GM19324 (cell line): Measurements from ENCODE around the gene ITGB7.
"Not testable (repeated sequence)": the region's sequence is repeated elsewhere in the genome, so short reads cannot be mapped to it uniquely, and the experiment has no call there.

Source experiments
- ATAC-seq: cut with Tn5 transposase; IDR thresholded peaks from one replicate; pipeline ENCODE4 v1.9.1; 2021; ENCODE audit warnings: mild to moderate bottlenecking, moderate library complexity; ENCODE audit not compliant: unreplicated experiment, low FRiP score

The ITGB7 gene

DNA sequence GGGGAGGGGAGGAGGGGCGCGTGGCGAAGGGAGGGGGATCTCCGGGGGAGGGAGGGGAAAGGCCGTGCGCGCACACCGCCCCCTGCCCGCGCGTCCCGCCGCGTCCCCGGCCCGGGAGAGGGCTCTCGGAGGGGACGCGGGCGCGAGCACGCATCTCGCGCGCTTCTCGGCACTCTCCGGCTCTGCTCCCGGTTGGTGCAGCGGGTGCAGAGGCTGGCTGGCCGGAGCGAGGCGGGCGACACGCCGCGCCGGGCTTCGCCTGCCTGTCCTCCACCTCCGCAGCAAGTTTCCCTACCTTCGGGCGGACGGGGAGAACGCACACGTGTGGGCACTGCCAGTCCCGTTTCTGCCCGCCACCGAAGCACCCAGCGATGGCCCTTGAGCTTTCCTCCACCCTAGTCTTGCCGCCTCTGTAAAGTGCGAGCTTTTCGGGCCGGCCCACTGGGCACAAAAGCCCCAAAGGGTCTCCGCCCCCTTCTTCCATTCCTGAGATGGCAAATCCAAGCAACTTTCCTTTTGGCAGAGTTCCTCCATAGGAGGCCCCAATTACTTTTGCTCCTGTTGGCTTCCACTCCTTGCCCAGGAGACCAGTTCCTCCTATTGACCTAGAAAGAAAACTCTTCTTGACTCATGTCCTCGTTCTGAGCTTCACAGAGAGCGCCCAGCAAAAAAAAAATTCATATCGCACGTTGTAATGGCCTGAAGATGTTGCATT lies 26.0 kb downstream of the ITGB7 start:
- ATAC-seq, result peak; percentile 42

DNA sequence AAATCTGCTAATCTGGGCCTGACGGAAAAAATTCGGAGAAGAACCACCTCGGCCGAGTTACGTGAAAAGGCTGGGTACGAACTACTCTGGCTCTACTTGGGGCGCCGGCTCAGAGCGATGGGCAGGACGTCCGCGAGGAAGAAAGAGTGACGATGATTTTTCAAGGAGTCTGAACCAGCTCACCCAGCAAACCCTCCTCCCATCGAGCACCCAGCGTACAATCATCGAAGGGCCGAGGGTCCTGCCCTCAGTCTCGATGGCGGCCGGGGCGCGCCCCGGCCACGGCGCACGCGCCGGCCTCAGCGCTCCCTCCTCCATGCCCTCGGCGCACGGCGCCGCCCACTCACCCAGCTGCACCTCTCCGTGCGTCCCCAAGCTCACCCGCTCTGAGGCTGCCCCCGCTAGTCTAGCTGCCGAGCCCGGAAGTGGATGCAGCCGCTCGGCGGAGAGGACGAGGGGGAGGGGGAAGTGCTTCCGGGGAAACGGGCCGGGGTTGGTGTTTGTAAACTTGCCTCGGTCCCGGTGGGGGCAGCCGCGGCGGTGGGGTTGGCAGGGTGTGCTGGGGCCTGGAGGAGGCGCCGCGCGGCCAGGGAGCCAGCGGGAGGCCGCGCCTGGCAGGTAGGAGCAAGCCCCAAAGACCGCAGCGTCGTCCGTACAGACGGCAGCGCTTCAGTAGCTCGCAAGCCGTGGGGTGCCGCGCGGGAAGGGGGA lies 26.7 kb downstream of the ITGB7 start, which contains the start of the genes CSAD and ZNF740:
Gene CSAD (minus strand): TSS at position 706 of the 711 bp plus-strand sequence. CDS start 7,455 bp downstream, outside the sequence.
Gene ZNF740 (plus strand): TSS at position 503 of the 711 bp plus-strand sequence. CDS start 1,262 bp downstream, outside the sequence.
- ATAC-seq, result peak; percentile 98

DNA sequence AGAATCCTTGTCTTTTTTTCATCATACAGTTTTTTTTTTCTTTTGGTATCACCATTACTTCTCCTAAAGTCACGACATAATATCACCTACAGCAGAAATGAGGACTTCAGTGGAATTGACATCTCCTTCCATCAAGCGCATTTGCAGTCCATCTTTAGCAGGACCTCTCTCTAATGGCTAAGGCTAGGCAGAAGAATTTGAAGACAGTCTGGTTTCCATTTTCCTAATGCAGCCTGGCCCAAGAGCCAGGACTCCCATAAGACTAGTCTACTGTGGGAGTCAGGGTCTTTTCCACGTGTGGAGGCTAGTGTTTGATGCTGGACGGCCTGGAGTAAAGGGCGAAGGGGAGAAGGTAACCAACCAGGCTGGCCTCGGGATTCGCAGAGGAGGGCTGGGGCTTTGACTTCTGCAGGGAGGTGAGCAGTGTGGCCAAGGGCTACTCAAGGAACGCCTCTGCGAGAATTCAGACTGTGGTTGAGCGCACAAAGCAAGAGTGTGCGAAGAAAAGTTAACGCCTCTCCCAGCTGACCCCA lies 27.3 kb downstream of the ITGB7 start:
- peak; percentile 1 for ATAC-seq

- not testable (repeated sequence) for ATAC-seq
These were observed 28.2 kb downstream of the ITGB7 start for GRCh38 chr12:53178803-53179202.

DNA sequence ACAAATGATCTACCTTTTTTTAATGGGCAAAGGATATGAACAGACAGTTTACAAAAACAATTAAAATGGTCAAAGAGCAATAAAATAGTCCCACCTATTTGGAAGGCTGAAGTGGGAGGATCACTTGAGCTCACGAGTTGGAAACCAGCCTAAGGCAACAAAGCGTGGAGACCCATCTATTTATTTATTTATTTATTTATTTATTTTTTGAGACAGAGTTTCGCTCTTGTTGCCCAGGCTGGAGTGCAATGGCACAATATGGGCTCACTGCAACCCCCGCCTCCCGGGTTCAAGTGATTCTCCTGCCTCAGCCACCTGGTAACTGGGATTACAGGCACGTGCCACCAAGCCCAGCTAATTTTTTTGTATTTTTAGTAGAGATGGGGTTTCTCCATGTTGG lies 29.6 kb downstream of the ITGB7 start:
- ATAC-seq, result not testable (repeated sequence)

GRCh38 chr12:53176750-53177149 lies 30.3 kb downstream of the ITGB7 start:
- ATAC-seq, result no peak

DNA sequence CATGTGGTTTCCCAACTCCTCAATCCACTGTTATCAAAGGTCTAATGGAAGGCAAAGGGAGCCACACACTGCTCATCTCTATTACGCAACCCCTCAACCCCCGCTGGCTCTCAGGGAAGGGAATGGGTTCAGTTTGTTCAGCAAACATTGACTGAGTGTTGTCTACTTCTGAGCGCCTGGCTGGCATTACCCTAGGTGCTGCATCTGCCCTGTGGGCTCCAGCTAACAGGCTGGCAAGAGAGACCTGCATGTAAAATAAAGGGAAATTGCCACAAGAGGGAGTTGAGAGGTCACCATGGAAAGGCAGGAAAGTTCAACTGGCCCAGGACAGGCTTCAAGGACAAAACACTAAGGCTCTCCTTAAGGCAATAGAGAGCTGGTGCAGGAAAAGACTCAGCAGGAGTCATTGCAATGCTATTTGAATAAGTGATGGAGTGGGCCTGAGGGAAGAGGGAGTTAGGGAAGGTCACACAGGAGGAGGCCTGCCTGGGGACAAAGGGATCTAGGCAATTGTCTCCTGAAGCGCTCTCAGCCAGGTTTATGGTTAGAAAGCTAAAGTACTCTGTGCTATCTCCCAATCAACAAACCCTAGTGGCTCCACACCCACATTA lies 32.1 kb downstream of the ITGB7 start:
- no peak for ATAC-seq

DNA sequence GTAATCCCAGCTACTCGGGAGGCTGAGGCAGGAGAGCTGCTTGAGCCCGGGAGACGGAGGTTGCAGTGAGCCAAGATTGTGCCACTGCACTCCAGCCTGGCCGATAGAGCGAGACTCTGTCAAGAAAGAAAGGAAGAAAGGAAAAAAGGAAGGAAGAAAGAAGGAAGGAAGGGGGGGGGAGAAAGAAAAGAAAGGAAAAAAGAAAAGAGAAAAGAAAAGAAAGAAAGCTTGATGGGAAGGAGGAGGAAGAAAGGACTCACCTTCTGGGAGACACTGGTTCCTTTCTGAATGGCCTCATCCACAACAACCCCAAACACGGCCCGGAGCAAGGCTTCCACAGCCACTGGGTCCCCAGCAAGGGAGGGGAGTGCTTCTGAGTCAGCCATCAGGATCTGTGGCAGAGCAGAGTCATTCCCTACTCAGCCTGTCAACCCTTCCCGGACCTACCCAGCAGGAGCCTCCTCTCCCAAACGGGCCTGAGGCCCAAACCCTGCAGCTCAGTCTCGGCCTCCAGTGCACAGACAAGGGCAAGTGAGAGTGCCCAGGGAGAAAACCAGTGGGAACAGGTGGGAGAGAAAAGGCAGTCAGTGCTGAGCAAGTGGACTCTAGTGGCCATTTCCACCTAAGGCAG lies 33.9 kb downstream of the ITGB7 start:
- ATAC-seq, result no peak

DNA sequence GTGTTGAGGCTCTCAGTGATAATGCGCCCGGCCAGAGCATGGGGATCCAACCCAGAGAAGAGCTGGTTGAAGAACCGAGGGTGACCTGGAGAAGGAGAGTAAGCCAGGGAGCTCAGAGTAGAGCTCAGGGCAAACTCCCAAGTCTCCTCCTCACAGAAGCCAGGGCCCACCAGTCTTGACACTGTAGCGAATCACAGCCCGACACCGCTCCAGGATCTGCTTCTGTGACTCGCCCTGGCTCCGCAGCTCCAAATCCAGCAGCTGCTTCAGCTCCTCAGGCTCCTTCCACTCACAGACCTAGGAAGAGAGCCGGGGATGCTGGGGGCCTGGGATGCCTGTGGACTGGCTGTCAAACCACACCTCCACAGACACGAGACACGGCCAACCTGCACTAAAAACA lies 34.7 kb downstream of the ITGB7 start:
- ATAC-seq, result no peak

DNA sequence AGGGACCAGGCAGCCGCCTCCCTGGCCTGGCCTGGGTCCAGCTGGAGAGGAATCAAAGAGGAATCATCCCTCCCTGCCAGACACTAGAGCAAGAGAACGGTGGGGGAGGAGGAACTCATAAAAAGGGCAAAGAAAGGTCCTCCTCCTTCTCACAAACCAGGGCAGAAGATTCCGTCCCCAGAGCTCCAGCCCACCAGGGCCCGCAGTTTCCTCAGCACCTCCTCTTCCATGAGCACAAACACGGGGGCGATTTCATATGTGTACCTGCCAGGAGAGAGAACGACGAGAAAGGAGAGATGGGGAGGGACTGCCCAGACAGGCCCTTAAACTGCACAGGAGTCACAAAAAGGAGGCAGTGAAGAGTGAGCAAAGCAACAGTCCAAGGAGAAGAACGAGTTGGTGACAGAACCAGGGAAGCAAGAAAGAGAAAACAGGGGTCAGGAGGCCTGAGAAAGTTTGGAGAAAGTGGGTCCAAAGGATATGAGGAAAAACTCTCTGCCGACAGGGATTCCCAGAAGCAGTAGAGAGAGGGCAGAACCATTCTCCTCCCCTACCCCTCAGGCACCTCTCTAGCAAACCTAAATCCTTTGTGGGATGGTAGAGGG lies 35.2 kb downstream of the ITGB7 start:
- ATAC-seq, result no peak

- ATAC-seq, result no peak
These were observed 36.0 kb downstream of the ITGB7 start for GRCh38 chr12:53170876-53171724.

DNA sequence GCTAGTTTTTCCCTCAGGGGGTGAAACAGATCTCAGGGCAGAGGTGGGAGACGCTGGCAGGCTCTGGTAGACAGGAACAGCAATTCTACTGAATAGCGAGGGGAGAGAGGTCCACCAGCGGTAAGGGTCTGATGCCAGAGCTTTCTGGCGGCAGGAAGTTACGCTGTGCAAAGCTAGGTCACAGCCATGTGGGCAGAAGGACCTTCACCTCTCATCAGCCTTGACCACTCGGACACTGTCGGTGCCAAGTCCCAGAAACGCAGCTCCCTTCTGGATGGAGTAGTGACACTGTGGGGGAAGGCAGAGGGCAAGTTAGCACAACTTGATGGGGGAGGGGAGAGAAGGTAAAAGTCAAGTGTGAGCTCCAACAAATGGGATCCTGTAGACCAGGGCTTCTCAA lies 36.8 kb downstream of the ITGB7 start:
- no peak for ATAC-seq

DNA sequence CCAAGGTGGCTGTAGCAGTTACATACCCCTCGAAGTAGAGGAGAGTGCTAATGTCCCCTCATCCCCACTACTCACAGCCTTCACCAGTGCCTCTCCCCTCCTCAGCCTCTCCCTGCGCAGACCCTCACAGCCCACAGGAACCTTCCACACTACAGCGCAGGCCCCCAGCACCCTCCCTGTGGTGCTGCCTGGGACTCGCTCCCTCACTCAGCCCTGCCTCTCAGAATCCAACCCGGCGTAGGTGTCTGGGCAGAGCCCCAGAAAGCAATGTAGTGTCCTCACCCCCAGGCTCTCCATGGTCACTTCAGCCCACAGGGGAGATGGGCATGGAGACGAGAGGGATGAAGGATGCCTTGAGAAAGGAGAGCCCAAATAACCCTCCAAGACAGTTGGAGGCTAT lies 37.4 kb downstream of the ITGB7 start:
- ATAC-seq, result no peak

- ATAC-seq, result no peak
These were observed 40.2 kb downstream of the ITGB7 start for GRCh38 chr12:53166837-53167236.

DNA sequence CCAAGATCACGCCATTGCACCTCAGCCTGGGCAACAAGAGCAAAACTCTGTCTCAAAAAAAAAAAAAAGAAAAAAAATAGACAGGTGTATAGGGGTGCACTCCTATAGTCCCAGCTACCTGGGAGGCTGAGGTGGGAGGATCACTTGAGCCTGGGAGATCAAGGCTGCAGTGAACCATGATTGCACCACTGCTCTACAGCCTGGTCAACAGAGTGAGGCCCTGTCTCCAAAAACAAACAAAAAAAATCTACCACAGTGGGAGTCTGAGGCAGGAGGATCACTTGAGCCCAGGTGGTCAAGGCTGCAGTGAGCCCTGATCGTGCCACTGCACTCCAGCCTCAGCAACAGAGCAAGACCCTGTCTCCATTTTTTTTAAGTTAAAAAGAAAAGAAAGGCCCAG lies 44.0 kb downstream of the ITGB7 start:
- ATAC-seq, result not testable (repeated sequence)

- no peak for ATAC-seq
These were observed 45.7 kb downstream of the ITGB7 start for GRCh38 chr12:53161119-53161911.

DNA sequence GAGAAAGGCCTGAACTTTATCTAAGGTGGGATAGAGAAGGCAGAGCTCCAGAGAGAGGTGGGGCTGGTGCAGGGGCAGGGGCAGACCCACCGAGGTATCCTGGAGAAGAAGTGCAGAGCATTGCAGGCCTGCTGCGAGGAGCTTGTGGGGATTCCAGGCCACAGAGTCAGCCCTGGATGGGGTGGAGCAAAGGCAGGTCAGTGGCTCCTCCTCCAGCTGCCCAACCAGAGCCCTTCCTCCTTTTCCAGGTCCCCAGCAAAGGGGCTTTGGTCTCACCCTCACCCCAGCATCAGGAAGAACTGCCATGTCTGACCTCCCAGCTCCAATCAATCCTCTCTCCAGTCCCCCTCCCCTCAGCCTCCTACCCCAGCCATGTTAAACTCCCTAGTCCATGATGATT lies 46.4 kb downstream of the ITGB7 start:
- ATAC-seq, result no peak

DNA sequence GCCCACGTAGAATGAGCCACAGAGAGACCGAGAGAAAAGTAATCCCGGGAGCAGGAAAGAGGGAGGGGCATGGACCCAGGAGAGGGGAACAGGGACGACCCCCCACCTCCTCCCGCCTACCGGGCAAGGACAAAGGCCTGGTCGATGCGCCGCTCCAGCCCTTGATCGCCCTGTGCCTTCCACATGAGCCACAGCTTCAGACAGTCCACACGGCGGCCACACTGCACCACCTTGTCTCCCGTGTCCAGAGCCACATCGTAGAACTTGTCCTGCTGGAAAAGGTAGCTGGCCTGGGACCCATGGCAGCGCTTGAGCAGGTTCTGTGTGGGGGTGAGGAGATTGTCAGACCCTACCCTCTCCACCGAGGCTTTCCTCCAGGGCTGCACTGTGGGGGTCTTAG lies 47.1 kb downstream of the ITGB7 start:
- no peak for ATAC-seq
